Chondrocyte (in vitro differentiated cells): Measurements from ENCODE around the gene GABARAPL2. TPM values are rescaled to one million over a fixed set of nuclear protein-coding genes. Genes with fewer than 3 reads are reported as not detected.

Experiments
- DNase-seq: peaks from one replicate; pipeline ENCODE4 v3.0.0; 2021; ENCODE audit warnings: mixed read lengths, low spot score
- H3K27ac Mint-ChIP-seq: one replicate; pipeline ENCODE4 v1.8.0; 2021; ENCODE audit warnings: mild to moderate bottlenecking, moderate library complexity, mixed read lengths; ENCODE audit not compliant: unreplicated experiment
- H3K27me3 Mint-ChIP-seq: 2 replicates; pipeline ENCODE4 v1.8.0; 2021; ENCODE audit warnings: low read depth, mixed read lengths
- H3K36me3 Mint-ChIP-seq: 2 replicates; pipeline ENCODE4 v1.8.0; 2021; ENCODE audit warnings: low read depth, mixed read lengths
- H3K4me1 Mint-ChIP-seq: 2 replicates; pipeline ENCODE4 v1.8.0; 2021; ENCODE audit warnings: low read depth, mild to moderate bottlenecking, mixed read lengths
- H3K4me3 Mint-ChIP-seq: one replicate; pipeline ENCODE4 v1.8.0; 2021; ENCODE audit warnings: mild to moderate bottlenecking, moderate library complexity, mixed read lengths; ENCODE audit not compliant: unreplicated experiment
- H3K9me3 Mint-ChIP-seq: 2 replicates; pipeline ENCODE4 v1.8.0; 2021; ENCODE audit warnings: low read depth, mixed read lengths
- total RNA-seq: library from RNA; stranded (reverse); gene quantifications from 3 replicates; pipeline ENCODE4 v1.2.1, GENCODE V29; 2021
- TF ChIP-seq, protein P1 (sequence below): fragments of 200-600 bp; sonication (generic); IDR thresholded peaks from 2 replicates; pipeline ENCODE4 v1.5.0; 2021; ENCODE audit warnings: antibody characterized with exemption, mild to moderate bottlenecking, moderate library complexity

Gene GABARAPL2
- total RNA-seq, 1 donor from 2014 or later = 64.5 TPM

DNA sequence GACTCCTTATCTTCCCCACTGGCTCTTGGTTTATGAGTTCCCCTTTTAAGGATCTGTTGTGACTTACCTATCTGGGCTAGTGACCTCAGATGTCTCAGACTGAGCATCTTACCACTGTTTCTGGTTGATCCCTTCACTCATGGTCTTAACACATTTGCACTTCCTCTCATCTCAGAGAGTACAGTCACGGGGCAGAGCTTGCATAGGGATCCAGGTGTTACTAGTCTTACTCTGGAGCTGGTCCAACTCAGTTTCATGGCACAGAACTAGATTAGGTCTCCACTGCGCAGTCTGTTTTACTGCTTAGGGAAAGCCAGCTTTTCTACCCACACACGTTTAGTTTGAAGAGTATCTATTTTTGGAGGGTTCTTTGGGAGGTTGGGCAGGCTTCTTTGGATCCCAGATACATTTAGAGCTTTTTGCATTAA is 10.2 kb downstream of the GABARAPL2 start:
- H3K9me3 Mint-ChIP-seq = no peaks in the 10 kb centered on the region
- TF ChIP-seq, protein P1, sequence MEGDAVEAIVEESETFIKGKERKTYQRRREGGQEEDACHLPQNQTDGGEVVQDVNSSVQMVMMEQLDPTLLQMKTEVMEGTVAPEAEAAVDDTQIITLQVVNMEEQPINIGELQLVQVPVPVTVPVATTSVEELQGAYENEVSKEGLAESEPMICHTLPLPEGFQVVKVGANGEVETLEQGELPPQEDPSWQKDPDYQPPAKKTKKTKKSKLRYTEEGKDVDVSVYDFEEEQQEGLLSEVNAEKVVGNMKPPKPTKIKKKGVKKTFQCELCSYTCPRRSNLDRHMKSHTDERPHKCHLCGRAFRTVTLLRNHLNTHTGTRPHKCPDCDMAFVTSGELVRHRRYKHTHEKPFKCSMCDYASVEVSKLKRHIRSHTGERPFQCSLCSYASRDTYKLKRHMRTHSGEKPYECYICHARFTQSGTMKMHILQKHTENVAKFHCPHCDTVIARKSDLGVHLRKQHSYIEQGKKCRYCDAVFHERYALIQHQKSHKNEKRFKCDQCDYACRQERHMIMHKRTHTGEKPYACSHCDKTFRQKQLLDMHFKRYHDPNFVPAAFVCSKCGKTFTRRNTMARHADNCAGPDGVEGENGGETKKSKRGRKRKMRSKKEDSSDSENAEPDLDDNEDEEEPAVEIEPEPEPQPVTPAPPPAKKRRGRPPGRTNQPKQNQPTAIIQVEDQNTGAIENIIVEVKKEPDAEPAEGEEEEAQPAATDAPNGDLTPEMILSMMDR = no peak
- H3K36me3 Mint-ChIP-seq = peaks cover 22% of the 10 kb centered on the region
- no peak overlapping the region for H3K27ac Mint-ChIP-seq
- H3K4me3 Mint-ChIP-seq = no peak overlapping the region
- no peak for DNase-seq
- H3K4me1 Mint-ChIP-seq = no peaks in the 10 kb centered on the region
- H3K27me3 Mint-ChIP-seq = no peaks in the 10 kb centered on the region

DNA sequence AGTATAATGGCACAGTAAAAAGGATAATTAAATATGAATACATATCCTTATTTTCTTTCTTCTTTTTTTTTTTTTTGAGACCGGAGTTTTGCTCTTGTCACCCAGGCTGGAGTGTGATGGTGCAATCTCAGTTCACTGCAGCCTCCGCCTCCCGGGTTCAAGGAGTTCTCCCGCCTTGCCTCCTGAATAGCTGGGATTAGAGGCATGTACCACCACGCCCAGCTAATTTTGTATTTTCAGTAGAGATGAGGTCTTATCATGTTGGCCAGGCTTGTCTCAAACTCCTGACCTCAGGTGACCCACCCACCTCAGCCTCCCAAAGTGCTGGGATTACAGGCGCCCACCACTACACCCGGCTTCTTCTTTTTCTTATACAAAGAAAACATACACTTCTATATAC is 12.0 kb downstream of the GABARAPL2 start:
- TF ChIP-seq, protein P1 = no peak
- H3K9me3 Mint-ChIP-seq = no peaks in the 10 kb centered on the region
- no peak overlapping the region for H3K27ac Mint-ChIP-seq
- H3K4me1 Mint-ChIP-seq = no peaks in the 10 kb centered on the region
- no peak for DNase-seq
- peaks cover 18% of the 10 kb centered on the region for H3K36me3 Mint-ChIP-seq
- H3K4me3 Mint-ChIP-seq = no peak overlapping the region
- no peaks in the 10 kb centered on the region for H3K27me3 Mint-ChIP-seq

DNA sequence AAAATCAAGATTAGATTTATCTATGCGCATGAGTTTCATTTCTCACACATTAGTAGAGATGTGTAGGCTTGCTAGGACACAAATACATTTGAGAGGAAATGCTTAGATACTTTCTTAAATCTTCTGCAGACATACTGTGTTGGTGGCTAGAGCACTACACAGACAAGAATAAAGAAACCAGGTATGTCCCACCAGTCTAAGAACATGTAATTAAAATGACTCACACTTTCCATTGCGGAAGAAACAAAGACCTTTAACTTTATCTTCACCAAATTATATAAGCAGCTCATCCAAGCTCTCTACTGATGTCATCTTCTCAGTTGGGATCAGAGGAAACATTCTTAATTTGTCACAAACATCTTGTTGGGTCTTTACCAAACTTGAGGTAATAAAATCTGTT is 12.5 kb downstream of the GABARAPL2 start:
- Mint-ChIP-seq H3K4me1 (no peaks in the 10 kb centered on the region), H3K9me3 (no peaks in the 10 kb centered on the region), H3K4me3 (no peak overlapping the region), H3K36me3 (peaks cover 13% of the 10 kb centered on the region), H3K27me3 (no peaks in the 10 kb centered on the region), H3K27ac (no peak overlapping the region)
- TF ChIP-seq, protein P1 = no peak
- DNase-seq = no peak

DNA sequence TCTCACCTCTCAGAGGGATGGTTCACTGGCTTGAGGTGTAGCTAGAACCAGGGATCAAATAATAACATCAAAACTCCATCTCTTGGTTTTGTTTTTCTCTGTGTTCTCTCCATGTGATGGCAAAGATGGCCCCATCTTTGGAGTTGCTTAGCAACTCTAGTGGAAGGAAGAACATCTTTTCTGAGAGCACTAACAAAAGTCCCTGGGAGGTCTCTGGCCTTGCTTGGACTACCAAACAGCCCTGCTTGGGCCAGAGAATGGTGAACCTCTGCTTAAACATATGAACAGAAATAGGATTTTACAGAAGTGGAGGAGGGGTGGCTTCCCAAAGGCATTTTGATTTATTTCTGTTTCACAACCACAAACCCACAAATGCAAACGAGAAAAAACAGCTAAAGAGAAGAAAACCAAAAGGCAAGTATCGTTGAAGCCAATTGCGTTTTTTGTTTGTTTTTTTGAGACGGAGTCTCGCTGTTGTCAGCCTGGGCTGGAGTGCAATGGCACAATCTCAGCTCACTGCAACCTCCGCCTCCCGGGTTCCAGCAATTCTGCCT is 13.2 kb downstream of the GABARAPL2 start:
- no peaks in the 10 kb centered on the region for H3K27me3 Mint-ChIP-seq
- TF ChIP-seq, protein P1 = no peak
- no peaks in the 10 kb centered on the region for H3K9me3 Mint-ChIP-seq
- no peaks in the 10 kb centered on the region for H3K4me1 Mint-ChIP-seq
- peaks cover 12% of the 10 kb centered on the region for H3K36me3 Mint-ChIP-seq
- H3K4me3 Mint-ChIP-seq = no peak overlapping the region
- no peak overlapping the region for H3K27ac Mint-ChIP-seq
- DNase-seq = no peak

DNA sequence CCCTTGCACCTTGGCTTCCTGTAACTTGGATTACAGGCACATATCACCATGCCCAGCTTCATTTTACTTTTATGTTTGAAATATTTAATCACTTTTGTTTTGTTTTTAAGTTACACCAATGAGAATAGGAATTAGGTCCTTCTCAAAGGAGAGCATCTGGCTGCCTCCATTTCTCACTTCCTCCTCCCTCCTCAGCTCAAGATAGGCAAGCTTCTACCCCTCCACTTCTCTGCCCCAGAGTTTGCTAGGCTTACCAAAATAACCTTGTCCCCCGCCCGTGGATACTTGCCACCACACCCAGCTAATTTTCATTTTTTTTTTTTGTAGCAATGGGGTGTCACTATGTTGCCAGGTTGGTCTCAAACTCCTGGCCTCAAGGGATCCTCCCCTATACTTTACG is 17.9 kb downstream of the GABARAPL2 start:
- DNase-seq = no peak
- no peak overlapping the region for H3K27ac Mint-ChIP-seq
- no peaks in the 10 kb centered on the region for H3K4me1 Mint-ChIP-seq
- H3K9me3 Mint-ChIP-seq = no peaks in the 10 kb centered on the region
- H3K27me3 Mint-ChIP-seq = no peaks in the 10 kb centered on the region
- peaks cover 2% of the 10 kb centered on the region for H3K36me3 Mint-ChIP-seq
- H3K4me3 Mint-ChIP-seq = no peak overlapping the region
- TF ChIP-seq, protein P1 = no peak
